ENCODE data around the gene CFAP100. TPM values are rescaled to one million over a fixed set of nuclear protein-coding genes. Genes with fewer than 3 reads are reported as not detected.

CFAP100 gene
- total and polyA plus RNA-seq, 3 donors from 2014 or later = 21.4 to 74.2 (median 56.2) TPM

- Histone ChIP-seq H3K27ac (no peak overlapping the region), H3K27me3 (no peaks in the 10 kb centered on the region), H3K9me3 (no peaks in the 10 kb centered on the region), H3K4me3 (no peak overlapping the region), H3K36me3 (ENCODE audit: low read depth, missing control alignments) (no peaks in the 10 kb centered on the region), H3K4me1 (no peaks in the 10 kb centered on the region)
- TF ChIP-seq POLR2A (IDR thresholded peaks at IDR 0.05) = no peak
- no peak for TF ChIP-seq CTCF (IDR thresholded peaks at IDR 0.05)
- no peak for DNase-seq
- WGBS, 2 donors = 84 to 89% methylated on average over 5 of the region's 5 CpGs
- intact Hi-C loops (cut with DNase I; ENCODE audit: low total_unique reads) = no loop called here
These were observed 85.5 kb downstream of the CFAP100 start for GRCh38 chr3:126480206-126480605.

- TF ChIP-seq POLR2A (IDR thresholded peaks at IDR 0.05) (no peak), CTCF (IDR thresholded peaks at IDR 0.05) (no peak)
- Histone ChIP-seq H3K27me3 (no peaks in the 10 kb centered on the region), H3K4me1 (no peaks in the 10 kb centered on the region), H3K9me3 (no peaks in the 10 kb centered on the region), H3K27ac (no peak overlapping the region), H3K36me3 (ENCODE audit: low read depth, missing control alignments) (no peaks in the 10 kb centered on the region), H3K4me3 (no peak overlapping the region)
- WGBS, 2 donors = 85 to 91% methylated on average over 8 of the region's 8 CpGs
- no peak for DNase-seq
- intact Hi-C loops (cut with DNase I; ENCODE audit: low total_unique reads) = no loop called here
These were observed 86.2 kb downstream of the CFAP100 start for GRCh38 chr3:126480861-126481260.

GRCh38 chr3:126481808-126482502 is 87.2 kb downstream of the CFAP100 start:
- 75 to 82% methylated on average over 11 to 16 of the region's 16 CpGs for WGBS, 2 donors
- intact Hi-C loops (cut with DNase I; ENCODE audit: low total_unique reads) = no loop called here
- DNase-seq = peak; percentile 48
- no peak for TF ChIP-seq CTCF (IDR thresholded peaks at IDR 0.05)
- no peak for TF ChIP-seq POLR2A (IDR thresholded peaks at IDR 0.05)
- H3K36me3 ChIP-seq (ENCODE audit: low read depth, missing control alignments) = no peaks in the 10 kb centered on the region
- H3K4me3 ChIP-seq = no peak overlapping the region
- peaks cover 1% of the 10 kb centered on the region for H3K4me1 ChIP-seq
- H3K9me3 ChIP-seq = no peaks in the 10 kb centered on the region
- no peak overlapping the region for H3K27ac ChIP-seq
- H3K27me3 ChIP-seq = no peaks in the 10 kb centered on the region

GRCh38 chr3:126482503-126483255 is 88.0 kb downstream of the CFAP100 start:
- no peak overlapping the region for H3K4me3 ChIP-seq
- H3K9me3 ChIP-seq = no peaks in the 10 kb centered on the region
- 84 to 96% methylated on average over 15 of the region's 15 CpGs for WGBS, 2 donors
- intact Hi-C loops (cut with DNase I; ENCODE audit: low total_unique reads) = no loop called here
- no peaks in the 10 kb centered on the region for H3K36me3 ChIP-seq (ENCODE audit: low read depth, missing control alignments)
- DNase-seq = no peak
- peaks cover 8% of the 10 kb centered on the region for H3K4me1 ChIP-seq
- no peaks in the 10 kb centered on the region for H3K27me3 ChIP-seq
- TF ChIP-seq CTCF (IDR thresholded peaks at IDR 0.05) (no peak), POLR2A (IDR thresholded peaks at IDR 0.05) (no peak)
- H3K27ac ChIP-seq = no peak overlapping the region

Measured in testis (tissue), 3 donors.